OCI-LY7 (cell line): ENCODE results near the gene DLAT.

Source experiments
- EZH2phosphoT487 ChIP-seq: fragments of 200-600 bp; sonication (generic); IDR thresholded peaks from 2 replicates; pipeline ENCODE4 v1.6.1; 2018; ENCODE audit warnings: low read depth, borderline replicate concordance, mild to moderate bottlenecking, mixed run types, antibody characterized with exemption, low read length, moderate library complexity, mixed read lengths
- TF ChIP-seq, protein P1 (sequence below): fragments of 200-600 bp; sonication (generic); conservative IDR thresholded peaks from 2 replicates; pipeline ENCODE4 v1.5.1; 2014; ENCODE audit warnings: mild to moderate bottlenecking, antibody characterized with exemption, low read length, moderate library complexity, mixed read lengths

DNA sequence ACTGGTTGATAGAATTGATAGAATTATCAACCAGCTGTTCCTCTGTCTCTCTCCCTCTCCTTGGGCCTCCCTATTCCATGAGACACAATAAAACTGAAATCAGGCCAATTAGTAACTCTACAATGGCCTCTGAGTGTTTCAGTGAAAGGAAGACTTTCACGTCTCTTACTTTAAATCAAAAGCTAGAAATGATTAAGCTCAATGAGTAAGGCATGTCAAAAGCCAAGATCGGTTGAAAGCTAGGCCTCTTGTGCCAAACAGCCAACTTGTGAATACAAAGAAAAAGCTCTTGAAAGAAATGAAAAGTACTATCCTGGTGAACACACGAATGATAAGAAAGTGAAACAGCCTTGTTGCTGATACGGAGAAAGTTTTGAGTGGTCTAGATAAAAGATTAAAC lies 32.0 kb downstream of the DLAT start:
- TF ChIP-seq, protein P1, sequence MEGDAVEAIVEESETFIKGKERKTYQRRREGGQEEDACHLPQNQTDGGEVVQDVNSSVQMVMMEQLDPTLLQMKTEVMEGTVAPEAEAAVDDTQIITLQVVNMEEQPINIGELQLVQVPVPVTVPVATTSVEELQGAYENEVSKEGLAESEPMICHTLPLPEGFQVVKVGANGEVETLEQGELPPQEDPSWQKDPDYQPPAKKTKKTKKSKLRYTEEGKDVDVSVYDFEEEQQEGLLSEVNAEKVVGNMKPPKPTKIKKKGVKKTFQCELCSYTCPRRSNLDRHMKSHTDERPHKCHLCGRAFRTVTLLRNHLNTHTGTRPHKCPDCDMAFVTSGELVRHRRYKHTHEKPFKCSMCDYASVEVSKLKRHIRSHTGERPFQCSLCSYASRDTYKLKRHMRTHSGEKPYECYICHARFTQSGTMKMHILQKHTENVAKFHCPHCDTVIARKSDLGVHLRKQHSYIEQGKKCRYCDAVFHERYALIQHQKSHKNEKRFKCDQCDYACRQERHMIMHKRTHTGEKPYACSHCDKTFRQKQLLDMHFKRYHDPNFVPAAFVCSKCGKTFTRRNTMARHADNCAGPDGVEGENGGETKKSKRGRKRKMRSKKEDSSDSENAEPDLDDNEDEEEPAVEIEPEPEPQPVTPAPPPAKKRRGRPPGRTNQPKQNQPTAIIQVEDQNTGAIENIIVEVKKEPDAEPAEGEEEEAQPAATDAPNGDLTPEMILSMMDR: no peak
- TF ChIP-seq EZH2phosphoT487: no peak
